Measurements from ENCODE around the gene CYGB. TPM values are rescaled to one million over a fixed set of nuclear protein-coding genes. Genes with fewer than 3 reads are reported as not detected.

The CYGB gene
- total and polyA plus RNA-seq, 9 of the 15 experiments (the other 6 are each of a cell fraction or from before 2014, with no cell fraction given), result 0.08 to 0.95 (median 0.18) TPM; not detected in 5

DNA sequence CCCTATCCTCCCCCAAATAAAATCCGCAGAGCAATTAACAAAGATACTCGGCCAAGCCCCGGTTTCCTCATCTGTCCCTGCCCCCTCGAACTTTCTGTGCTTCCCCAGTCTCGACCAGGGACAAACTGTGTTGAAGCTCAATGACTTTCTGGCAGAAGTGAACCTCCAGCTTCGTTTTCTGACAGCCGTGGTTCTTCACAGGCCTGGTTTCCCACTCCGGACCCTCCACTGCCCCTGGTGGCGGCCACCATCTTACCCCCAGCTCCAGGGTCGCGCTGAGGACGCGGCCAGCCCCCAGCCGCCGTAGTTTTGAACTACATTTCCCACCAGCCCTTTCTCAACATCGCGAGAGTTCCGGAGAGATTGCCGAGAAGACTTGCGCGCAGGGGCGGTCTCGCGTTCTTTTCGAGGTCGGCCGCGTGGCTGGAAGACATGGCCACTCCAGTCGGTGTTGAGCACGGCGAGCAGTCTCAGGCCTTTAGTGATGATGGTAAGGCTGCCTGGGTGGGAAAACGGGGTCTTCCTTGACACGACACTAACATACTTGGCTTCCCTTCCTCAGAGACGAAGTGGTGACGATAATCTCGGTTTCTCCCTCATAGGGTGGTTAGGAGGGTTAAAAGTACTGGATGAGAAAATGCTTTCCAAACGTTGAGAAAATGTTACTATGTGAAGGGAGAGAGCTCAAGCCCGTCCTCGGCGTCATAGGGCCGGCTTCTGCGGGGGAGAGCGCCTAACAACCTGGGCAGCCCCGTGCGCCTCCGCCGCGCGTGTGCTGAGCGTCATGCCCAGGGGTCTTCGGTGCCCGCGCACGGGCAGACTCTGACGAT lies 20.1 kb upstream of the CYGB start (continued):
- TF ChIP-seq, protein P1, sequence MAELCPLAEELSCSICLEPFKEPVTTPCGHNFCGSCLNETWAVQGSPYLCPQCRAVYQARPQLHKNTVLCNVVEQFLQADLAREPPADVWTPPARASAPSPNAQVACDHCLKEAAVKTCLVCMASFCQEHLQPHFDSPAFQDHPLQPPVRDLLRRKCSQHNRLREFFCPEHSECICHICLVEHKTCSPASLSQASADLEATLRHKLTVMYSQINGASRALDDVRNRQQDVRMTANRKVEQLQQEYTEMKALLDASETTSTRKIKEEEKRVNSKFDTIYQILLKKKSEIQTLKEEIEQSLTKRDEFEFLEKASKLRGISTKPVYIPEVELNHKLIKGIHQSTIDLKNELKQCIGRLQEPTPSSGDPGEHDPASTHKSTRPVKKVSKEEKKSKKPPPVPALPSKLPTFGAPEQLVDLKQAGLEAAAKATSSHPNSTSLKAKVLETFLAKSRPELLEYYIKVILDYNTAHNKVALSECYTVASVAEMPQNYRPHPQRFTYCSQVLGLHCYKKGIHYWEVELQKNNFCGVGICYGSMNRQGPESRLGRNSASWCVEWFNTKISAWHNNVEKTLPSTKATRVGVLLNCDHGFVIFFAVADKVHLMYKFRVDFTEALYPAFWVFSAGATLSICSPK (IDR thresholded peaks at IDR 0.05; ENCODE audit: borderline replicate concordance), result no peak; the same call in 1 of the 2 replicates
- TF ChIP-seq, protein P2, sequence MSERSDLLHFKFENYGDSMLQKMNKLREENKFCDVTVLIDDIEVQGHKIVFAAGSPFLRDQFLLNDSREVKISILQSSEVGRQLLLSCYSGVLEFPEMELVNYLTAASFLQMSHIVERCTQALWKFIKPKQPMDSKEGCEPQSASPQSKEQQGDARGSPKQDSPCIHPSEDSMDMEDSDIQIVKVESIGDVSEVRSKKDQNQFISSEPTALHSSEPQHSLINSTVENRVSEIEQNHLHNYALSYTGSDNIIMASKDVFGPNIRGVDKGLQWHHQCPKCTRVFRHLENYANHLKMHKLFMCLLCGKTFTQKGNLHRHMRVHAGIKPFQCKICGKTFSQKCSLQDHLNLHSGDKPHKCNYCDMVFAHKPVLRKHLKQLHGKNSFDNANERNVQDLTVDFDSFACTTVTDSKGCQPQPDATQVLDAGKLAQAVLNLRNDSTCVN (CRISPR knock-in tag; IDR thresholded peaks at IDR 0.05), result 0 out of 2 replicates have a peak, but pooled peaks have one; percentile 38
- peak; percentile 45 for TF ChIP-seq NR2C2 (CRISPR knock-in tag; IDR thresholded peaks at IDR 0.05)
- peak; percentile 92 for TF ChIP-seq NR2C2 (tag; IDR thresholded peaks at IDR 0.05)
- TF ChIP-seq, protein P3, sequence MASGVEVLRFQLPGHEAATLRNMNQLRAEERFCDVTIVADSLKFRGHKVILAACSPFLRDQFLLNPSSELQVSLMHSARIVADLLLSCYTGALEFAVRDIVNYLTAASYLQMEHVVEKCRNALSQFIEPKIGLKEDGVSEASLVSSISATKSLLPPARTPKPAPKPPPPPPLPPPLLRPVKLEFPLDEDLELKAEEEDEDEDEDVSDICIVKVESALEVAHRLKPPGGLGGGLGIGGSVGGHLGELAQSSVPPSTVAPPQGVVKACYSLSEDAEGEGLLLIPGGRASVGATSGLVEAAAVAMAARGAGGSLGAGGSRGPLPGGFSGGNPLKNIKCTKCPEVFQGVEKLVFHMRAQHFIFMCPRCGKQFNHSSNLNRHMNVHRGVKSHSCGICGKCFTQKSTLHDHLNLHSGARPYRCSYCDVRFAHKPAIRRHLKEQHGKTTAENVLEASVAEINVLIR (CRISPR knock-in tag; IDR thresholded peaks at IDR 0.05), result 0 out of 2 replicates have a peak, but pooled peaks have one; percentile 32
- no peak for TF ChIP-seq ZFP1 (CRISPR knock-in tag; IDR thresholded peaks at IDR 0.05)
- TF ChIP-seq HCFC1 (IDR thresholded peaks at IDR 0.05; ENCODE audit: low read depth, low read length), result peak; percentile 99
- TF ChIP-seq RAD51 (IDR thresholded peaks at IDR 0.05; ENCODE audit: borderline replicate concordance, low read depth), result no peak
- TF ChIP-seq, protein P4, sequence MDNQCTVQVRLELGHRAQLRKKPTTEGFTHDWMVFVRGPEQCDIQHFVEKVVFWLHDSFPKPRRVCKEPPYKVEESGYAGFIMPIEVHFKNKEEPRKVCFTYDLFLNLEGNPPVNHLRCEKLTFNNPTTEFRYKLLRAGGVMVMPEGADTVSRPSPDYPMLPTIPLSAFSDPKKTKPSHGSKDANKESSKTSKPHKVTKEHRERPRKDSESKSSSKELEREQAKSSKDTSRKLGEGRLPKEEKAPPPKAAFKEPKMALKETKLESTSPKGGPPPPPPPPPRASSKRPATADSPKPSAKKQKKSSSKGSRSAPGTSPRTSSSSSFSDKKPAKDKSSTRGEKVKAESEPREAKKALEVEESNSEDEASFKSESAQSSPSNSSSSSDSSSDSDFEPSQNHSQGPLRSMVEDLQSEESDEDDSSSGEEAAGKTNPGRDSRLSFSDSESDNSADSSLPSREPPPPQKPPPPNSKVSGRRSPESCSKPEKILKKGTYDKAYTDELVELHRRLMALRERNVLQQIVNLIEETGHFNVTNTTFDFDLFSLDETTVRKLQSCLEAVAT (IDR thresholded peaks at IDR 0.05), result peak; percentile 32 to 80; a peak in 3 of 4 replicates
- TF ChIP-seq, protein P5, sequence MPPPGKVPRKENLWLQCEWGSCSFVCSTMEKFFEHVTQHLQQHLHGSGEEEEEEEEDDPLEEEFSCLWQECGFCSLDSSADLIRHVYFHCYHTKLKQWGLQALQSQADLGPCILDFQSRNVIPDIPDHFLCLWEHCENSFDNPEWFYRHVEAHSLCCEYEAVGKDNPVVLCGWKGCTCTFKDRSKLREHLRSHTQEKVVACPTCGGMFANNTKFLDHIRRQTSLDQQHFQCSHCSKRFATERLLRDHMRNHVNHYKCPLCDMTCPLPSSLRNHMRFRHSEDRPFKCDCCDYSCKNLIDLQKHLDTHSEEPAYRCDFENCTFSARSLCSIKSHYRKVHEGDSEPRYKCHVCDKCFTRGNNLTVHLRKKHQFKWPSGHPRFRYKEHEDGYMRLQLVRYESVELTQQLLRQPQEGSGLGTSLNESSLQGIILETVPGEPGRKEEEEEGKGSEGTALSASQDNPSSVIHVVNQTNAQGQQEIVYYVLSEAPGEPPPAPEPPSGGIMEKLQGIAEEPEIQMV (tag; conservative IDR thresholded peaks at IDR 0.05; ENCODE audit: low read depth), result no peak
- no peak for TF ChIP-seq THRAP3 (IDR thresholded peaks at IDR 0.05; ENCODE audit: borderline replicate concordance)
- TF ChIP-seq RNF2 (IDR thresholded peaks at IDR 0.05), result peak; percentile 21; the same call in 1 of the 2 replicates
- peak; percentile 59; the same call in 1 of the 2 replicates for TF ChIP-seq ZNF766 (CRISPR knock-in tag; conservative IDR thresholded peaks at IDR 0.05)
- 0 out of 2 replicates have a peak, but pooled peaks have one; percentile 71 for TF ChIP-seq CHCHD3 (CRISPR knock-in tag; IDR thresholded peaks at IDR 0.05)
- TF ChIP-seq FOXJ2 (tag; IDR thresholded peaks at IDR 0.05), result peak; percentile 12; the same call in 1 of the 2 replicates
- TF ChIP-seq, protein P6, sequence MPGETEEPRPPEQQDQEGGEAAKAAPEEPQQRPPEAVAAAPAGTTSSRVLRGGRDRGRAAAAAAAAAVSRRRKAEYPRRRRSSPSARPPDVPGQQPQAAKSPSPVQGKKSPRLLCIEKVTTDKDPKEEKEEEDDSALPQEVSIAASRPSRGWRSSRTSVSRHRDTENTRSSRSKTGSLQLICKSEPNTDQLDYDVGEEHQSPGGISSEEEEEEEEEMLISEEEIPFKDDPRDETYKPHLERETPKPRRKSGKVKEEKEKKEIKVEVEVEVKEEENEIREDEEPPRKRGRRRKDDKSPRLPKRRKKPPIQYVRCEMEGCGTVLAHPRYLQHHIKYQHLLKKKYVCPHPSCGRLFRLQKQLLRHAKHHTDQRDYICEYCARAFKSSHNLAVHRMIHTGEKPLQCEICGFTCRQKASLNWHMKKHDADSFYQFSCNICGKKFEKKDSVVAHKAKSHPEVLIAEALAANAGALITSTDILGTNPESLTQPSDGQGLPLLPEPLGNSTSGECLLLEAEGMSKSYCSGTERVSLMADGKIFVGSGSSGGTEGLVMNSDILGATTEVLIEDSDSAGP (CRISPR knock-in tag; IDR thresholded peaks at IDR 0.05), result 0 out of 2 replicates have a peak, but pooled peaks have one; percentile 43
- TF ChIP-seq ZBTB17 (CRISPR knock-in tag; IDR thresholded peaks at IDR 0.05), result 0 out of 2 replicates have a peak, but pooled peaks have one; percentile 26
- TF ChIP-seq HNRNPK (IDR thresholded peaks at IDR 0.05; ENCODE audit: low read depth, low read length, poor library complexity, severe bottlenecking), result no peak

Measured in K562 (cell line).